GM12875 (cell line): ENCODE measurements around the gene TTLL11.

Source experiments
- H3K4me3 ChIP-seq: one replicate; pipeline ENCODE4 v1.5.1; 2011; ENCODE audit warnings: low read depth, low read length, control low read depth
- TF ChIP-seq, protein P1 (sequence below): IDR thresholded peaks from 2 replicates; pipeline ENCODE4 v1.5.1; 2011; ENCODE audit warnings: low read depth, mild to moderate bottlenecking, control low read depth, inconsistent platforms, low read length, moderate library complexity, borderline replicate concordance; ENCODE audit not compliant: insufficient read depth

TTLL11 gene

GRCh38 chr9:121844098-121844497, 249.0 kb downstream of the TTLL11 start:
- TF ChIP-seq, protein P1, sequence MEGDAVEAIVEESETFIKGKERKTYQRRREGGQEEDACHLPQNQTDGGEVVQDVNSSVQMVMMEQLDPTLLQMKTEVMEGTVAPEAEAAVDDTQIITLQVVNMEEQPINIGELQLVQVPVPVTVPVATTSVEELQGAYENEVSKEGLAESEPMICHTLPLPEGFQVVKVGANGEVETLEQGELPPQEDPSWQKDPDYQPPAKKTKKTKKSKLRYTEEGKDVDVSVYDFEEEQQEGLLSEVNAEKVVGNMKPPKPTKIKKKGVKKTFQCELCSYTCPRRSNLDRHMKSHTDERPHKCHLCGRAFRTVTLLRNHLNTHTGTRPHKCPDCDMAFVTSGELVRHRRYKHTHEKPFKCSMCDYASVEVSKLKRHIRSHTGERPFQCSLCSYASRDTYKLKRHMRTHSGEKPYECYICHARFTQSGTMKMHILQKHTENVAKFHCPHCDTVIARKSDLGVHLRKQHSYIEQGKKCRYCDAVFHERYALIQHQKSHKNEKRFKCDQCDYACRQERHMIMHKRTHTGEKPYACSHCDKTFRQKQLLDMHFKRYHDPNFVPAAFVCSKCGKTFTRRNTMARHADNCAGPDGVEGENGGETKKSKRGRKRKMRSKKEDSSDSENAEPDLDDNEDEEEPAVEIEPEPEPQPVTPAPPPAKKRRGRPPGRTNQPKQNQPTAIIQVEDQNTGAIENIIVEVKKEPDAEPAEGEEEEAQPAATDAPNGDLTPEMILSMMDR = no peak
- no peak overlapping the region for H3K4me3 ChIP-seq

GRCh38 chr9:121842612-121842978, 250.5 kb downstream of the TTLL11 start:
- no peak overlapping the region for H3K4me3 ChIP-seq
- TF ChIP-seq, protein P1 = no peak

- no peak overlapping the region for H3K4me3 ChIP-seq
- TF ChIP-seq, protein P1 = no peak
These were observed 251.1 kb downstream of the TTLL11 start for GRCh38 chr9:121841771-121842611.

DNA sequence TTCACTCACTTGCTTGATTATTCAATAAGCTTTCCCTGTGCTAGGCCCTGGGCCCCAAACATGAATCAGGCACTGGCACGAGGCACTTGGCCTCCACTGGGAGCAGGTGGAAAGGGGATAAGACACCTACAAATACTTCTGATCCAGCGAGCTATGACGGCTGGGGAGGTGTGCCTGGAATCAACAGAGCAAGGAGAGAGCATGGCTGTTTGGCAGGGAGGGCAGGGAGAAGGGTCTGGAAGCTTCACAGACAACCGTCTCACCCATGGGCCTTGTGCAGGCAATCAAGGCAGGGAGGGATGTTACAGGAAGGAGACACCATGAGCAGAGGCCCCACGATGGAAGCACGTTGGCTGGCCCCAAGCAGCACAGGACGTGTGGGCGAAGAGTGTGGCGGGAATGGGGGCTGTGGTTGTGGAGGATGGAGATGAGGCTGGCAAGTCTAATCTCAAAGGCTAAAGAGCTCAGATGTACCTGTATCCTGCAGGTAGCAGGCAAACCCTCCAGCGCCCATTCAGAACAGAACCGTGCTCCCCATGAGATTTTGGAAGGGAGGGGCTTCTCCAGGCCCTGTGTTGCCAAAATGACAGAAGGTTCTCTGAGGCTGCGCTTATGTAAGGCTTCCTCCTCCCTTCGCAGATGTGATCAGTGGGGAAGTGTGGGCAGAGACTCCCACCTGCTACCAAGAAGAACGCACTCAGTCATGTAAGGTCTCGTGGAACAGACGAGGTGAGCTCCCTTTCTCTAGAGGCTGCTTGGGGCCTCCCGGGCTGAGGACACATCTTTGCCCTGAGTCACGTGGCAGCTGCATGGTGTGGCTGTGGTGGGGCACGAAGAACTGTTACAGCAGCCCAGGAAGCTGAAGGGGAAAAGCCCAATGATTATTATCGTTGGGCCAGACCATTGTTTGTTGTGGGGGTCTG, 252.0 kb downstream of the TTLL11 start:
- H3K4me3 ChIP-seq = no peak overlapping the region
- TF ChIP-seq, protein P1 = no peak

- no peak overlapping the region for H3K4me3 ChIP-seq
- TF ChIP-seq, protein P1 = no peak
These were observed 253.2 kb downstream of the TTLL11 start for GRCh38 chr9:121839726-121840500.

GRCh38 chr9:121838746-121839669, 254.1 kb downstream of the TTLL11 start:
- H3K4me3 ChIP-seq = no peak overlapping the region
- TF ChIP-seq, protein P1 = no peak
